Stomach (tissue), 4 donors: ENCODE data around the gene ERC2.

ENCODE experiments used
- CTCF ChIP-seq, 7 experiments: fragments of 450-650 bp in 4 of 7; fragments of 200-600 bp in 3 of 7; sonication (generic) in 3 of 7; IDR thresholded peaks; one replicate each; pipeline ENCODE4 v1.5.1; 2016 to 2019; ENCODE audit warnings: antibody characterized with exemption in 7 of 7, control low read depth in 2 of 7, mild to moderate bottlenecking in 1 of 7
- EP300 ChIP-seq: sonication (generic); formaldehyde crosslinking; IDR thresholded peaks from one replicate; pipeline ENCODE4 v1.6.1; 2017; ENCODE audit warnings: antibody characterized with exemption
- POLR2AphosphoS5 ChIP-seq, 3 donors: sonication (generic); formaldehyde crosslinking; IDR thresholded peaks; one replicate each; pipeline ENCODE4 v1.6.1; 2016; ENCODE audit warnings: antibody characterized with exemption in 3 of 3

- TF ChIP-seq CTCF (IDR thresholded peaks at IDR 0.05), result no peak
- TF ChIP-seq POLR2AphosphoS5 (IDR thresholded peaks at IDR 0.05), result no peak
- no peak for TF ChIP-seq EP300
Measured at GRCh38 chr3:56054844-56055243, 413.4 kb downstream of the ERC2 start.
